HG03103 (cell line): ENCODE results near the gene RFWD3.

Source experiments
- ATAC-seq: cut with Tn5 transposase; IDR thresholded peaks from one replicate; pipeline ENCODE4 v1.9.1; 2021; ENCODE audit warnings: low read depth; ENCODE audit not compliant: unreplicated experiment

RFWD3 gene

DNA sequence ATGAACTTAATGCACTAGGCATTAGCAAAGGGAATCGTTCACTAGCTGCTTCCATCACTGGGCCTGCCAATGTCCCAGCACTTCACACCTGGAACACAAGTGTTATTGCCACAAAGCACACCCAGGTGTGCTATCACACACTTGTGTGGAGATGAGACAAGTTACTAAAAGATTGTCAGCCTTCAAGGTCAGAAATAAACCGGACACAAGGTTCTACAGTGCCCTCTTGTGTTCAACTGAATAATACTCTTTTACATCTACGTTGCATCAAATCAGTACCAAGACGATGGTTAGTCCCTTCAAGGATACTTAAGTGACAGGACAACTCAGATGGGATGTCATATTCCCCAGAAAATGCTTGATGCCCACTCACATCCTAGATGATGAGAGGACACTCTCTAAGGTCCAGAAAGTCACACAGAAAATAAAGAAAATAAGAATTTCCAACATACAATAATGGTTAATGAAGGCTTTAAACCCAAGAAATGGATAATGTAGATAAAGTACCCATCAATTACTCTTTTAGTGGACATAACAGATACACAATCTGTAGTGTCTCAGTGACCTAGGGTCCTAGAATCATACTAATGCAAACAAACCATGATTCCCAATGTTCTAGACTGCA is 43.4 kb downstream of the RFWD3 start:
- no peak for ATAC-seq

- no peak for ATAC-seq
Measured at GRCh38 chr16:74622005-74622404, 44.7 kb downstream of the RFWD3 start.

DNA sequence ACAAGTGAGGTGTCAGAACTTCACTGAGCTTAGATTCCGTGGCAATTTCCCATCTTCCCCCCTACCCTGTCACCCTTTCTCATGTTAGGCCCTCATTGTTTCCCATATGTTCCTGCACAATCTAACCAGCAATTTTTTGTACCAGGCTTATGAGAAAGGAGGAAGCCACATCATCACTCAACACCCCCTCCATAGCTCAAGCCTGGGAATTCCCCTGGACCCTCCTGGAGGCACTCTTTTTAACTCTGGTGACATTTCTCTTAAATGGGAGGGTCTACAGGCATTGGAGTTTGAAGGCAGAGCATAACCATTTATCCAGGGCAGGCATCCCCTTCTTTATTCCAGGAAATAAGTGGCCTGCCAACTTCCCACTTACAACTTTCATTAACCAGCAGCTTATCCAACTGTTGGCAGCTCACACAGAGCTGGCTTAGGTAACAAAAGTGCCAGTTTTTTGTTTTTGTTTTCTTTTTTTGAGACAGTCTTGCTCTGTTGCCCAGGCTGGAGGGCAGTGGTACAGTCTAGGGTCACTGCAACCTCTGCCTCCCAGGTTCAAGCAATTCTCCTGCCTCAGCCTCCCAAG is 49.4 kb downstream of the RFWD3 start:
- no peak for ATAC-seq

- ATAC-seq = no peak
Measured at GRCh38 chr16:74611721-74612120, 55.0 kb downstream of the RFWD3 start.

GRCh38 chr16:74608944-74609343 is 57.7 kb downstream of the RFWD3 start:
- ATAC-seq = no peak

GRCh38 chr16:74608381-74608780 is 58.3 kb downstream of the RFWD3 start:
- ATAC-seq = no peak

DNA sequence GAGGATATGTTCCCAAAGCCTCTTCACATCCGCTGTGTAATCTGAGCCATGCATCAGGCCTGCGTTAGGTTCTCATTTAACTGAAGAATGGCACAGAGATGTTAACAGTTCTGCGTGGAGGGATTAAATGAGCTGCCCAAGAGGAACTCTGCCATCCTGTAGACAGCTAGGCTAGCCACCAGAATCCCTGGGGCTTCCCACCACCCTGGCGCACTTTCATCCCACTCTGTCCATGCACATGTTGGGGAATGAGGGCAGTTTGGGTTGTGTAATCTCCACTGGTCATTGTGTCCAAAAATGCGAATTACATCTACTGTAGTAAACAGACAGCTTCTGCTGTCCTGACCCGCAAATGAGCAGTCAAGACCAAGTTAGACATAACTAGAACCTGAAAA is 58.7 kb downstream of the RFWD3 start:
- ATAC-seq = no peak

GRCh38 chr16:74607310-74607961 is 59.2 kb downstream of the RFWD3 start:
- ATAC-seq = peak; percentile 22

GRCh38 chr16:74606521-74607309 is 60.0 kb downstream of the RFWD3 start, which contains the start of gene GLG1:
GLG1 (minus strand) TSS chr16:74607114; CDS start chr16:74607094, 20 bp downstream.
- peak; percentile 93 for ATAC-seq

DNA sequence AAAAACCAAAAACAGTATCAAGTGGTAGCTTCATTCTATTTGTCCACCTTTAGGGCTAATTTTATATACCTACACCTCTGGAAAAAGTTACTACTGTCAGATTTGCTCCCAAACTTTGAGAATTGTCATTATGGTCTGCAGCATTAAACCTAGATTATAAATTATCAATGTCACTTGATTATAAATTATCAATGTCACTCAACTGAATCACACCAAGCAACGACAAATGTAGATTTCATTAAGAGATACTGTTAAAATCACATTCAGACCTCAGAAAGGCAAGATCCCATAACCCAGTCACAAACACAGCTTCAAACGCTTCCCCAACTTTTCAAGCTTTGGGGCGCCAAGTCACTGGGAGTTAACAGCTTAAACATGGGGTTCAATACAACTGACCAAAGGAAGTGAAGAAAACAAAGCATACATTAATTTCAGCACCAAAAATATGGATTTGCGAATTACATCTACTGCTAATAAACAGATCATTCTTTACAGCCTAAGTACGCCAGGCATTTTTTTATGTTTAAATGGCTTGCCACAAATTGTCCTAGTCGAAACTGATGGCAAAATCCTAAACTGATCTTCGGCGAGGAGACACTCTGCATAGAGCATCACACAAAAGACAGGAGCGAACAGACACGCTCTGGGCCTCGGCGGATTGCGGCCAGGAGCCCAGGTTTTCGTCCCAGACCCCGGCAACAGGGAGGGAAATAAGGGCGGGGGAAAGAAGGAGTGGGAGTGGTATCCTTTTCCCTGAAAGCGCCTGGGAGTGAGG is 60.7 kb downstream of the RFWD3 start:
- no peak for ATAC-seq

DNA sequence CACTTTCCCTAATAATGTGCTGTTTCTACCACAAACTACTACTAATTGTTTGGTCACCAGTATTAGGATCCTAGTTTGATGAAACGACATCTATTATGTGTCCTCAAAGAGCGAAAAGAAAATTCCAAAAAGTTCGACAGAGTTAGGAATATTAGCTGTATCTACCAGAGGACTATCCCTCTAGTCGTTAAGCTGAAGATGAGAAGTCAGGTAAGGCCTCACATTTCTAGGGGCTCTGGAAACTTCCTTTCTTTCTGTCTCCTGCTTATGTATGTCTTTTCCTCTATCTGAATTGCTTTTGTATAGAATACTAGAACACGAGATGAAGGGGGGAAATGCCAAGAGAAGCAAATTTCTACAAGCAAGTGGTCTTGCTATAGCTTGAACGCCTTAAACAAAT is 61.3 kb downstream of the RFWD3 start:
- ATAC-seq = no peak

DNA sequence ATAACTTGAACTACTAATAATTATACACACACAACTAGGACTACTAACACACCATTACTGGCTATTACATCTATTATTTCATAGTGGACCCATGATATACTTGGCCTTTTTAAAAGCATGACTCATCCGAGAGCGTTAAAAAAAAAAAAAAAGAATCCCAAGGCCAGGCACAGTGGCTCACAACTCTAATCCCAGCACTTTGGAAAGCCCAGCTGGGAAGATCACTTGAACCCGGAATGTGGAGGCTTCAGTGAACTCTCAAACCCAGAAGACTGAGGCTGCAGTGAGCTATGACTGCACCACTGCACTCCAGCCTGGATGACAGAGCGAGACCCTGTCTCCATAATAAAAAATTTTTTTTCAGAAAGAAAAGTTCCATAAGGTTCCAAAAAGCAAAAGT is 62.8 kb downstream of the RFWD3 start:
- no peak for ATAC-seq

DNA sequence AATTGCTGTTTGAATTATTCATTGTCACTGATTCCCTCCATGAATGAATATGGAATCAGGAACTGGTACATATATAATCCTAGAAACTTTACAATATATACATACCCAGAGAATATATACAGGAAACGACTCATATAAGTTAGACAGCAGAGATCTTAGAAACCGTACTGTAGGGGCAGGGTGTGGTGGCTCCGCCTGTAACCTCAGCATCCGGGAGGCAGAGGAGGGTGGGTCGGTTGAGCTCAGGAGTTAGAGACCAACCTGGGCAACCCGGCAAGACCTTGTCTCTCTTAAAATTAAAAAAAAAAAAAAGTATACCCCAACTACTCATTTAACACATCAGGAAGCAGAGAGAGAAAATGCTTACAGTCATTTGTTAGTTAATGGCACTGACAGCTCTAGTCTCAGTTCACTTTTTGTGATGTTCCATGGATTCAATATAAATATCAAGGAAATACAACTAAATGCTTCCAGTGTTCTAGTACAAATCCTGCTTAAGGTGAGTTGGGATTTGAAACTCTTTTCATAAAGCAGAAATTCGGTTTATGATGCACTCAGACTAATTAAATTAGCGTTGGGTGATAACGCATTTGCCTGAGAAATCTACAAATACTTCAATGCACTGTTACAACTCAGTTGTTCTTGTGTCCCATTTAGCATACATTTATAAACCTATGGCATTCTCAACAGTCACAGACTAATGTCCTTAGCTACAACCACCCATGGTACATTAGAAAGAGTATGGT is 65.4 kb downstream of the RFWD3 start:
- peak; percentile 79 for ATAC-seq

DNA sequence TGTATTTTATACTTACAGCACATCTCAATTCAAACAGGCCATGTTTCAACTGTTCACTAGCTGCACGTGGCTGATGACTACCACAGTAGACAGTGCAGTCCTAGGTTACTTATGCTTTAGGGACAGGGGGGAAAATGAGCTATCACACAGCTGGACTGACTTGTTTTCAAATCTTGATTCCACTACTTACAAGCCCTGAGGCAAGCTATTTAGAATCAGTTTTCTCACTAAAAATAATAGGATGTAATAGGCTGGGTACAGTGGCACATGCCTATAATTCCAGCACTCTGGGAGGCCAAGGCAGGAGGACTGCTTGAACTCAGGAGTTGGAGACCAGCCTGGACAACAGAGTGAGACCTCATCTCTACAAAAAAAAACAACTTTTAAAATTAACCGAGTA is 70.1 kb downstream of the RFWD3 start:
- no peak for ATAC-seq

GRCh38 chr16:74592847-74593246 is 73.8 kb downstream of the RFWD3 start:
- ATAC-seq = no peak

- no peak for ATAC-seq
Measured at GRCh38 chr16:74591876-74592650, 74.6 kb downstream of the RFWD3 start.

DNA sequence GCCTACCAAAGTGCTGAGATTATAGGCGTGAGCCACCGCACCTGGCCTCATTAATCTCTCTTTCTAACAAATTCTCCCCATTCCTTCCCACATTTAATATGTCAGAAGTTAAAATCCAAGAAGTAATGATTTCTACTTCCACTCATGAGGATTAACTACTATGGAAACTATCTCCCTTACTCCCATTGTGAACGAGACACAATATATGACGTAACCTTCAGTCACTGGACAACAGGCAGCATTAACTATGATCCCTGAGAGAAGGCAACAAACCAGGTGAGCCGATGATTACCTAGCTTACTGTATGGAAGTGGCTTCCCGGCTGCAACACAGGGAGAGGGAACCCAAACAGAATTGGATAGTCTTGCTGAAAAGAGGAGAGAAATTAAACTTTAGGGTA is 79.7 kb downstream of the RFWD3 start:
- no peak for ATAC-seq

- ATAC-seq = no peak
Measured at GRCh38 chr16:74585846-74586443, 80.7 kb downstream of the RFWD3 start.
